GM23338 (cell line): Measurements from ENCODE around the gene PHKB. TPM values are rescaled to one million over a fixed set of nuclear protein-coding genes. Genes with fewer than 3 reads are reported as not detected.
A peak's percentile ranks its signal among the peaks of the same experiment; 100 is the strongest.

Experiments
- ATAC-seq: fragments of 200-7000 bp; cut with Tn5 transposase; 3 replicates; pipeline ENCODE4 v1.9.1; 2020
- DNase-seq: peaks from one replicate; pipeline ENCODE4 v3.0.0-alpha.2; 2015; ENCODE audit warnings: low spot score
- H2AFZ ChIP-seq: fragments of 200-600 bp; sonication (generic); 2 replicates; pipeline ENCODE4 v1.8.0; 2016; ENCODE audit warnings: antibody characterized with exemption, mild to moderate bottlenecking, moderate library complexity
- H3F3A ChIP-seq: fragments of 200-600 bp; sonication (generic); replicated peaks from 2 replicates; pipeline ENCODE4 v1.8.0; 2017; ENCODE audit warnings: antibody characterized with exemption, mixed run types, low read depth
- H3K27ac ChIP-seq: fragments of 200-600 bp; sonication (generic); 2 replicates; pipeline ENCODE4 v1.6.1; 2016; ENCODE audit warnings: low read depth
- H3K27me3 ChIP-seq: fragments of 200-600 bp; sonication (generic); 2 replicates; pipeline ENCODE4 v1.8.0; 2016; ENCODE audit warnings: mild to moderate bottlenecking, mixed run types, moderate library complexity; ENCODE audit not compliant: insufficient read depth
- H3K36me3 ChIP-seq: fragments of 200-600 bp; sonication (generic); 2 replicates; pipeline ENCODE4 v1.8.0; 2016; ENCODE audit warnings: mild to moderate bottlenecking; ENCODE audit not compliant: insufficient read depth
- H3K4me1 ChIP-seq: fragments of 200-600 bp; sonication (generic); 2 replicates; pipeline ENCODE4 v1.8.0; 2016; ENCODE audit warnings: mild to moderate bottlenecking, moderate library complexity; ENCODE audit not compliant: insufficient read depth
- H3K4me2 ChIP-seq: fragments of 200-600 bp; sonication (generic); 2 replicates; pipeline ENCODE4 v1.7.1; 2017; ENCODE audit warnings: mixed run types
- H3K4me3 ChIP-seq: fragments of 200-600 bp; sonication (generic); 2 replicates; pipeline ENCODE4 v1.6.1; 2016; ENCODE audit warnings: mixed run types
- H3K79me2 ChIP-seq: fragments of 200-600 bp; sonication (generic); replicated peaks from 2 replicates; pipeline ENCODE4 v1.8.0; 2017; ENCODE audit warnings: mild to moderate bottlenecking; ENCODE audit not compliant: insufficient read depth
- H3K9me2 ChIP-seq: fragments of 200-600 bp; sonication (generic); 2 replicates; pipeline ENCODE4 v1.8.0; 2017; ENCODE audit not compliant: insufficient read depth
- H4K20me1 ChIP-seq: fragments of 200-600 bp; sonication (generic); replicated peaks from 2 replicates; pipeline ENCODE4 v1.8.0; 2017; ENCODE audit warnings: mild to moderate bottlenecking; ENCODE audit not compliant: insufficient read depth
- H3K27ac Mint-ChIP-seq: 2 replicates; pipeline ENCODE4 v1.8.0; 2020; ENCODE audit warnings: inconsistent platforms, mild to moderate bottlenecking, moderate library complexity, mixed read lengths
- H3K27me3 Mint-ChIP-seq: 3 replicates; pipeline ENCODE4 v1.8.0; 2022; ENCODE audit warnings: low read depth, mild to moderate bottlenecking, moderate library complexity, mixed read lengths, inconsistent platforms; ENCODE audit not compliant: insufficient read depth, poor library complexity
- H3K36me3 Mint-ChIP-seq: 3 replicates; pipeline ENCODE4 v1.8.0; 2021; ENCODE audit warnings: low read depth, mild to moderate bottlenecking, inconsistent platforms, moderate library complexity, mixed read lengths
- H3K4me1 Mint-ChIP-seq: 3 replicates; pipeline ENCODE4 v1.8.0; 2020; ENCODE audit warnings: mild to moderate bottlenecking, inconsistent platforms, mixed read lengths
- H3K4me3 Mint-ChIP-seq: 3 replicates; pipeline ENCODE4 v1.8.0; 2021; ENCODE audit warnings: moderate library complexity, mild to moderate bottlenecking, inconsistent platforms, mixed read lengths
- H3K9me3 Mint-ChIP-seq: 3 replicates; pipeline ENCODE4 v1.8.0; 2020; ENCODE audit warnings: moderate library complexity, mild to moderate bottlenecking, inconsistent platforms, mixed read lengths
- CREB1 ChIP-seq: fragments of 250-450 bp; sonication (Bioruptor Pico); IDR thresholded peaks from 2 replicates; pipeline ENCODE4 v1.5.0; 2020; ENCODE audit warnings: low read depth, mild to moderate bottlenecking, moderate library complexity
- EZH2 ChIP-seq: fragments of 200-600 bp; sonication (generic); IDR thresholded peaks from one replicate; pipeline ENCODE4 v1.8.0; 2017; ENCODE audit warnings: antibody characterized with exemption, mild to moderate bottlenecking, low read depth; ENCODE audit not compliant: unreplicated experiment
- STAT1 ChIP-seq: IDR thresholded peaks from one replicate; pipeline ENCODE4 v1.6.1; 2016; ENCODE audit warnings: antibody characterized with exemption; ENCODE audit not compliant: unreplicated experiment
- ZNF114 ChIP-seq: fragments of 250-450 bp; sonication (Bioruptor Pico); IDR thresholded peaks from 2 replicates; pipeline ENCODE4 v1.5.0; 2020; ENCODE audit warnings: mild to moderate bottlenecking, moderate library complexity
- ZNF331 ChIP-seq: fragments of 250-450 bp; sonication (Bioruptor Pico); IDR thresholded peaks from 2 replicates; pipeline ENCODE4 v1.5.0; 2020; ENCODE audit warnings: low read depth, mild to moderate bottlenecking, moderate library complexity
- polyA plus RNA-seq: library from polyadenylated mRNA; unstranded; fragments of >200 nt; fragmentation: Nextera tagmentation; extraction: Ambion mirVana; gene quantifications from 2 replicates; pipeline ENCODE4 v1.2.1, GENCODE V29; 2016
- total RNA-seq: library from RNA; depleted of rRNA; stranded (reverse); fragments of >200 nt; shearing (Covaris generic); gene quantifications from 2 replicates; pipeline ENCODE4 v1.2.3, GENCODE V29; 2014
- TF ChIP-seq, protein P1 (sequence below), 2 experiments: fragments of 200-600 bp in 1 of 2; sonication (generic) in 1 of 2; conservative IDR thresholded peaks; 2 replicates each; pipeline versions ENCODE4 v1.5.1 to v1.6.1; 2016 to 2017; ENCODE audit warnings: antibody characterized with exemption in 2 of 2, low read depth in 2 of 2, mild to moderate bottlenecking in 2 of 2, moderate library complexity in 1 of 2
- TF ChIP-seq, protein P2 (sequence below): fragments of 250-450 bp; sonication (Bioruptor Pico); IDR thresholded peaks from 2 replicates; pipeline ENCODE4 v1.5.0; 2020; ENCODE audit warnings: mild to moderate bottlenecking, moderate library complexity
- TF ChIP-seq, protein P3 (sequence below): IDR thresholded peaks from 2 replicates; pipeline ENCODE4 v1.6.1; 2016; ENCODE audit warnings: antibody characterized with exemption
- TF ChIP-seq, protein P4 (sequence below): IDR thresholded peaks from one replicate; pipeline ENCODE4 v1.6.1; 2018; ENCODE audit warnings: antibody characterized with exemption; ENCODE audit not compliant: unreplicated experiment

PHKB gene
- total and polyA plus RNA-seq, 2 experiments from 2014 or later: 20.3 to 57.3 TPM

DNA sequence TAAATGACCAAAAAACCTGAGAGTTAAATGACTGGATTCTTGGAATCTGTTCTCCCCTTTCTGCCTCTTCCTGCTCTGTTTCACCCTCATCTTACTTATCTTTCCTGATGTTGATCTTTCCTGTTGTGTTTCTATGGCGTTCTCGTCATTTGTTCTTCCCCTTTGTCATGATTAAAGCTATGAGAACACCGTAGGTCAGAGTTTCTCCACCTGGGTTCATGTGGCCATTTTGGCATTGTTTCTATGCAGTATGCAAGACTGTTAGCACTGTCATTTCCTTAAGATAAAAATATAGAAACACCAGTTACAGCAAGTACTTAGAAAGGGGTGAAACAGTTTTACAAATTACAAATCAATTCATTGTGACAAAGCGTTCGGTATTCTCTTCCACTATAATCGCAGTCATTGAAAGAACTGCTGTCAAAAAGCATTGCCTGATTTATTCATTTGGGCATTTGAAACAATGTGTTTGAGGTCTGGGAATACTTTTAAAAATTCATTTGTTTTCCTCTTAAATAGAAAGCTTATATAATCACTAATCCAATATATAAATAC, 166.0 kb downstream of the PHKB start:
- Histone ChIP-seq H3K4me3 (no peak overlapping the region), H3K9me2 (no peaks in the 10 kb centered on the region), H3K4me2 (no peak overlapping the region), H3K27ac (no peak overlapping the region), H4K20me1 (no peaks in the 10 kb centered on the region), H3K27me3 (no peaks in the 10 kb centered on the region), H3K36me3 (no peaks in the 10 kb centered on the region), H3K4me1 (no peaks in the 10 kb centered on the region), H2AFZ (no peak overlapping the region), H3F3A (no peaks in the 10 kb centered on the region), H3K79me2 (no peaks in the 10 kb centered on the region)
- TF ChIP-seq, protein P1, sequence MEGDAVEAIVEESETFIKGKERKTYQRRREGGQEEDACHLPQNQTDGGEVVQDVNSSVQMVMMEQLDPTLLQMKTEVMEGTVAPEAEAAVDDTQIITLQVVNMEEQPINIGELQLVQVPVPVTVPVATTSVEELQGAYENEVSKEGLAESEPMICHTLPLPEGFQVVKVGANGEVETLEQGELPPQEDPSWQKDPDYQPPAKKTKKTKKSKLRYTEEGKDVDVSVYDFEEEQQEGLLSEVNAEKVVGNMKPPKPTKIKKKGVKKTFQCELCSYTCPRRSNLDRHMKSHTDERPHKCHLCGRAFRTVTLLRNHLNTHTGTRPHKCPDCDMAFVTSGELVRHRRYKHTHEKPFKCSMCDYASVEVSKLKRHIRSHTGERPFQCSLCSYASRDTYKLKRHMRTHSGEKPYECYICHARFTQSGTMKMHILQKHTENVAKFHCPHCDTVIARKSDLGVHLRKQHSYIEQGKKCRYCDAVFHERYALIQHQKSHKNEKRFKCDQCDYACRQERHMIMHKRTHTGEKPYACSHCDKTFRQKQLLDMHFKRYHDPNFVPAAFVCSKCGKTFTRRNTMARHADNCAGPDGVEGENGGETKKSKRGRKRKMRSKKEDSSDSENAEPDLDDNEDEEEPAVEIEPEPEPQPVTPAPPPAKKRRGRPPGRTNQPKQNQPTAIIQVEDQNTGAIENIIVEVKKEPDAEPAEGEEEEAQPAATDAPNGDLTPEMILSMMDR (conservative IDR thresholded peaks at IDR 0.05; ENCODE audit: low read depth in 2 of 2): no peak
- TF ChIP-seq, protein P2, sequence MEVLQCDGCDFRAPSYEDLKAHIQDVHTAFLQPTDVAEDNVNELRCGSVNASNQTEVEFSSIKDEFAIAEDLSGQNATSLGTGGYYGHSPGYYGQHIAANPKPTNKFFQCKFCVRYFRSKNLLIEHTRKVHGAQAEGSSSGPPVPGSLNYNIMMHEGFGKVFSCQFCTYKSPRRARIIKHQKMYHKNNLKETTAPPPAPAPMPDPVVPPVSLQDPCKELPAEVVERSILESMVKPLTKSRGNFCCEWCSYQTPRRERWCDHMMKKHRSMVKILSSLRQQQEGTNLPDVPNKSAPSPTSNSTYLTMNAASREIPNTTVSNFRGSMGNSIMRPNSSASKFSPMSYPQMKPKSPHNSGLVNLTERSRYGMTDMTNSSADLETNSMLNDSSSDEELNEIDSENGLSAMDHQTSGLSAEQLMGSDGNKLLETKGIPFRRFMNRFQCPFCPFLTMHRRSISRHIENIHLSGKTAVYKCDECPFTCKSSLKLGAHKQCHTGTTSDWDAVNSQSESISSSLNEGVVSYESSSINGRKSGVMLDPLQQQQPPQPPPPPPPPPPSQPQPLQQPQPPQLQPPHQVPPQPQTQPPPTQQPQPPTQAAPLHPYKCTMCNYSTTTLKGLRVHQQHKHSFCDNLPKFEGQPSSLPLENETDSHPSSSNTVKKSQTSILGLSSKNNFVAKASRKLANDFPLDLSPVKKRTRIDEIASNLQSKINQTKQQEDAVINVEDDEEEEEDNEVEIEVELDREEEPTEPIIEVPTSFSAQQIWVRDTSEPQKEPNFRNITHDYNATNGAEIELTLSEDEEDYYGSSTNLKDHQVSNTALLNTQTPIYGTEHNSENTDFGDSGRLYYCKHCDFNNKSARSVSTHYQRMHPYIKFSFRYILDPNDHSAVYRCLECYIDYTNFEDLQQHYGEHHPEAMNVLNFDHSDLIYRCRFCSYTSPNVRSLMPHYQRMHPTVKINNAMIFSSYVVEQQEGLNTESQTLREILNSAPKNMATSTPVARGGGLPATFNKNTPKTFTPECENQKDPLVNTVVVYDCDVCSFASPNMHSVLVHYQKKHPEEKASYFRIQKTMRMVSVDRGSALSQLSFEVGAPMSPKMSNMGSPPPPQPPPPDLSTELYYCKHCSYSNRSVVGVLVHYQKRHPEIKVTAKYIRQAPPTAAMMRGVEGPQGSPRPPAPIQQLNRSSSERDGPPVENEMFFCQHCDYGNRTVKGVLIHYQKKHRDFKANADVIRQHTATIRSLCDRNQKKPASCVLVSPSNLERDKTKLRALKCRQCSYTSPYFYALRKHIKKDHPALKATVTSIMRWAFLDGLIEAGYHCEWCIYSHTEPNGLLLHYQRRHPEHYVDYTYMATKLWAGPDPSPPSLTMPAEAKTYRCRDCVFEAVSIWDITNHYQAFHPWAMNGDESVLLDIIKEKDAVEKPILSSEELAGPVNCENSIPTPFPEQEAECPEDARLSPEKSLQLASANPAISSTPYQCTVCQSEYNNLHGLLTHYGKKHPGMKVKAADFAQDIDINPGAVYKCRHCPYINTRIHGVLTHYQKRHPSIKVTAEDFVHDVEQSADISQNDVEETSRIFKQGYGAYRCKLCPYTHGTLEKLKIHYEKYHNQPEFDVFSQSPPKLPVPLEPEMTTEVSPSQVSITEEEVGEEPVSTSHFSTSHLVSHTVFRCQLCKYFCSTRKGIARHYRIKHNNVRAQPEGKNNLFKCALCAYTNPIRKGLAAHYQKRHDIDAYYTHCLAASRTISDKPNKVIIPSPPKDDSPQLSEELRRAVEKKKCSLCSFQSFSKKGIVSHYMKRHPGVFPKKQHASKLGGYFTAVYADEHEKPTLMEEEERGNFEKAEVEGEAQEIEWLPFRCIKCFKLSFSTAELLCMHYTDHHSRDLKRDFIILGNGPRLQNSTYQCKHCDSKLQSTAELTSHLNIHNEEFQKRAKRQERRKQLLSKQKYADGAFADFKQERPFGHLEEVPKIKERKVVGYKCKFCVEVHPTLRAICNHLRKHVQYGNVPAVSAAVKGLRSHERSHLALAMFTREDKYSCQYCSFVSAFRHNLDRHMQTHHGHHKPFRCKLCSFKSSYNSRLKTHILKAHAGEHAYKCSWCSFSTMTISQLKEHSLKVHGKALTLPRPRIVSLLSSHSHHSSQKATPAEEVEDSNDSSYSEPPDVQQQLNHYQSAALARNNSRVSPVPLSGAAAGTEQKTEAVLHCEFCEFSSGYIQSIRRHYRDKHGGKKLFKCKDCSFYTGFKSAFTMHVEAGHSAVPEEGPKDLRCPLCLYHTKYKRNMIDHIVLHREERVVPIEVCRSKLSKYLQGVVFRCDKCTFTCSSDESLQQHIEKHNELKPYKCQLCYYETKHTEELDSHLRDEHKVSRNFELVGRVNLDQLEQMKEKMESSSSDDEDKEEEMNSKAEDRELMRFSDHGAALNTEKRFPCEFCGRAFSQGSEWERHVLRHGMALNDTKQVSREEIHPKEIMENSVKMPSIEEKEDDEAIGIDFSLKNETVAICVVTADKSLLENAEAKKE (CRISPR knock-in tag): no peak
- TF ChIP-seq STAT1 (no peak), ZNF114 (no peak), ZNF331 (CRISPR knock-in tag) (no peak), EZH2 (no peak), CREB1 (CRISPR knock-in tag) (no peak)
- TF ChIP-seq, protein P3, sequence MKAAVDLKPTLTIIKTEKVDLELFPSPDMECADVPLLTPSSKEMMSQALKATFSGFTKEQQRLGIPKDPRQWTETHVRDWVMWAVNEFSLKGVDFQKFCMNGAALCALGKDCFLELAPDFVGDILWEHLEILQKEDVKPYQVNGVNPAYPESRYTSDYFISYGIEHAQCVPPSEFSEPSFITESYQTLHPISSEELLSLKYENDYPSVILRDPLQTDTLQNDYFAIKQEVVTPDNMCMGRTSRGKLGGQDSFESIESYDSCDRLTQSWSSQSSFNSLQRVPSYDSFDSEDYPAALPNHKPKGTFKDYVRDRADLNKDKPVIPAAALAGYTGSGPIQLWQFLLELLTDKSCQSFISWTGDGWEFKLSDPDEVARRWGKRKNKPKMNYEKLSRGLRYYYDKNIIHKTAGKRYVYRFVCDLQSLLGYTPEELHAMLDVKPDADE: no peak
- TF ChIP-seq, protein P4, sequence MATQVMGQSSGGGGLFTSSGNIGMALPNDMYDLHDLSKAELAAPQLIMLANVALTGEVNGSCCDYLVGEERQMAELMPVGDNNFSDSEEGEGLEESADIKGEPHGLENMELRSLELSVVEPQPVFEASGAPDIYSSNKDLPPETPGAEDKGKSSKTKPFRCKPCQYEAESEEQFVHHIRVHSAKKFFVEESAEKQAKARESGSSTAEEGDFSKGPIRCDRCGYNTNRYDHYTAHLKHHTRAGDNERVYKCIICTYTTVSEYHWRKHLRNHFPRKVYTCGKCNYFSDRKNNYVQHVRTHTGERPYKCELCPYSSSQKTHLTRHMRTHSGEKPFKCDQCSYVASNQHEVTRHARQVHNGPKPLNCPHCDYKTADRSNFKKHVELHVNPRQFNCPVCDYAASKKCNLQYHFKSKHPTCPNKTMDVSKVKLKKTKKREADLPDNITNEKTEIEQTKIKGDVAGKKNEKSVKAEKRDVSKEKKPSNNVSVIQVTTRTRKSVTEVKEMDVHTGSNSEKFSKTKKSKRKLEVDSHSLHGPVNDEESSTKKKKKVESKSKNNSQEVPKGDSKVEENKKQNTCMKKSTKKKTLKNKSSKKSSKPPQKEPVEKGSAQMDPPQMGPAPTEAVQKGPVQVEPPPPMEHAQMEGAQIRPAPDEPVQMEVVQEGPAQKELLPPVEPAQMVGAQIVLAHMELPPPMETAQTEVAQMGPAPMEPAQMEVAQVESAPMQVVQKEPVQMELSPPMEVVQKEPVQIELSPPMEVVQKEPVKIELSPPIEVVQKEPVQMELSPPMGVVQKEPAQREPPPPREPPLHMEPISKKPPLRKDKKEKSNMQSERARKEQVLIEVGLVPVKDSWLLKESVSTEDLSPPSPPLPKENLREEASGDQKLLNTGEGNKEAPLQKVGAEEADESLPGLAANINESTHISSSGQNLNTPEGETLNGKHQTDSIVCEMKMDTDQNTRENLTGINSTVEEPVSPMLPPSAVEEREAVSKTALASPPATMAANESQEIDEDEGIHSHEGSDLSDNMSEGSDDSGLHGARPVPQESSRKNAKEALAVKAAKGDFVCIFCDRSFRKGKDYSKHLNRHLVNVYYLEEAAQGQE: no peak
- peak; percentile 24 for DNase-seq
- Mint-ChIP-seq H3K4me1 (peaks cover 14% of the 10 kb centered on the region), H3K36me3 (peaks cover 6% of the 10 kb centered on the region; the same call in 1 of the 3 replicates), H3K27ac (no peak overlapping the region), H3K27me3 (no peaks in the 10 kb centered on the region), H3K4me3 (no peak overlapping the region; the same call in 2 of the 3 replicates), H3K9me3 (peaks cover 11% of the 10 kb centered on the region; the same call in 2 of the 3 replicates)
- no peak for ATAC-seq
